HL-60 (cell line): Measurements from ENCODE around the gene CORO2A.

Experiments used
- DNase-seq, 2 experiments: peaks; one replicate each; pipeline ENCODE4 v3.0.0-alpha.2; 2010 to 2020; ENCODE audit warnings: low read depth in 1 of 2, low spot score in 1 of 2
- H3K27ac ChIP-seq: fragments of 250-450 bp; sonication (Bioruptor Pico); replicated peaks from 2 replicates; pipeline ENCODE4 v1.5.1; 2020; ENCODE audit warnings: mild to moderate bottlenecking, moderate library complexity
- H3K27me3 ChIP-seq: fragments of 250-450 bp; sonication (Bioruptor Pico); 2 replicates; pipeline ENCODE4 v1.5.1; 2021; ENCODE audit warnings: mild to moderate bottlenecking, moderate library complexity; ENCODE audit not compliant: insufficient read depth, poor library complexity, severe bottlenecking
- H3K4me3 ChIP-seq: replicated peaks from 2 replicates; pipeline ENCODE4 v1.5.1; 2011; ENCODE audit warnings: mild to moderate bottlenecking, control low read depth, low read length; ENCODE audit not compliant: insufficient read depth
- CTCF ChIP-seq: IDR thresholded peaks from one replicate; pipeline ENCODE4 v1.5.1; 2011; ENCODE audit warnings: low read length, control low read depth, inconsistent platforms; ENCODE audit not compliant: insufficient read depth
- GABPA ChIP-seq: IDR thresholded peaks from 2 replicates; pipeline ENCODE4 v1.6.1; 2012; ENCODE audit warnings: low read depth
- POLR2AphosphoS5 ChIP-seq: IDR thresholded peaks from 2 replicates; pipeline ENCODE4 v1.6.1; 2012; ENCODE audit warnings: low read depth
- REST ChIP-seq: IDR thresholded peaks from 2 replicates; pipeline ENCODE4 v1.6.1; 2012; ENCODE audit warnings: low read depth; ENCODE audit not compliant: insufficient replicate concordance
- SPI1 ChIP-seq: IDR thresholded peaks from 2 replicates; pipeline ENCODE4 v1.6.1; 2012; ENCODE audit warnings: low read depth, mild to moderate bottlenecking, borderline replicate concordance

Gene CORO2A

GRCh38 chr9:98193336-98193944, 1.0 kb upstream of the CORO2A start:
- H3K27ac ChIP-seq = peak overlapping the region; percentile 62

GRCh38 chr9:98191671-98192502, 550 bp downstream of the CORO2A start:
- Histone ChIP-seq H3K4me3 (peak overlapping the region; percentile 85), H3K27me3 (no peaks in the 10 kb centered on the region), H3K27ac (peak overlapping the region; percentile 50)
- TF ChIP-seq GABPA = no peak
- no peak for TF ChIP-seq CTCF
- TF ChIP-seq SPI1 = no peak
- 0 out of 2 replicates have a peak, but pooled peaks have one; percentile 18 for TF ChIP-seq POLR2AphosphoS5
- no peak for TF ChIP-seq REST
- peak; percentile 39 to 44 for DNase-seq

More at GRCh38 chr9:98193336-98193944, 1.0 kb upstream of the CORO2A start:
- TF ChIP-seq SPI1 = no peak
- no peak for TF ChIP-seq POLR2AphosphoS5
- TF ChIP-seq REST = no peak
- no peak for TF ChIP-seq CTCF
- TF ChIP-seq GABPA = no peak
- Histone ChIP-seq H3K27me3 (no peaks in the 10 kb centered on the region), H3K4me3 (peak overlapping the region; percentile 85)
- DNase-seq = no peak

GRCh38 chr9:98191181-98191608, 1.2 kb downstream of the CORO2A start:
- peak overlapping the region; percentile 85 for H3K4me3 ChIP-seq
- peak overlapping the region; percentile 50; the same call in 1 of the 2 replicates for H3K27ac ChIP-seq
- DNase-seq = no peak
- no peak for TF ChIP-seq REST
- no peak for TF ChIP-seq CTCF
- no peak for TF ChIP-seq SPI1
- no peak for TF ChIP-seq GABPA
- TF ChIP-seq POLR2AphosphoS5 = no peak
- H3K27me3 ChIP-seq = no peaks in the 10 kb centered on the region
